ENCODE measurements around the gene PP2D1.
"Not testable (repeated sequence)": the region's sequence is repeated elsewhere in the genome, so short reads cannot be mapped to it uniquely, and the experiment has no call there.

Gene PP2D1

DNA sequence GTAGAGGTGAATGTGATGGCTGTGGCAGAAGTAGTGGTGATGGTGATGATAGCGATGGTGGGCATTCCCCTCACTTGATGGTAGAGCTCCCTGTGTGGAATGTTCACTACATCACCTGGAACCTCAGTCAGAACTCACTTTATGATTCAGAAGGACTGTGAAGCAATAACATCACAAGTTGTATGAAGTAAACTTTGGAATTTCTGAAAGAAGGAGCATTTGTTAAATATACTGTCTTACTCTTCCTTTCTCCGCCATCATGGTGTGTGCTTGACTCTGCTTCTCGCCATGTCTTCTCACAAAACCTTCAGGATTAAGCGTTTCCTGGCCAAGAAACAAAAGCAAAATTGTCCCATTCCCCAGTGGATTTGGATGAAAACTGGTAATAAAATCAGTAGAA is at the start of gene PP2D1:
Gene PP2D1, minus strand, starts transcription at position 101 of the 400 bp plus-strand sequence. CDS start 192 bp downstream, outside the sequence.
- DNase-seq, result no peak

DNA sequence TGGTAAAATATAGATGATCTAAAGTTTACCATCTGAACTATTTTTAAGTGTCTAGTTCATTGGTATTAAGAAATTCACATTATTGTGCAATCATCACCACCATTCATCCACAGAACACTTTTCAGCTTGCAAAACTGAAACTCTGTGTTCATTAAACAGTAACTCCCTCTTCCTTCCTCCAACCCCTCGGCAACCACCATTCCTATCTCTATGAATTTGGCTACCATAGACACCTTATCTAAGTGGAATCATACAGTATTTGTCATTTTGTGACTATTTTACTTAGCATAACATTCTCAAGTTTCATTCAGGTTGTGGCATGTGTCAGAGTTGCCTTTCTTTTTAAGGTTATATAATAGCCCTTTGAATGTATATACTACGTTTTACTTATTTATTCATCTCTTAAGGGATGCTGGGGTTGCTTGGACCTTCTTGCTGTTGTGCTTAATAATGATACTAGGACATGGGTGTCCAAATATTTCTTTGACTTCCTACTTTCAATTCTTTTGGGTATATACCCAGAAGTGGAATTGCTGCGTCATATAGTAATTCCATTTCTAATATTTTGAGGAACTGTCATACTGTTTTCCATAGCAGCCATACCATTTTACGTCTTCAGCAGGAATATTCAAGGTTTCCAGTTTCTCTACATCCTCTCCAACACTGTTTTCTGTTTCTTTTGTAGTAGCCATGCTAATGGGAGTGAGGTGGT is 49.1 kb upstream of the PP2D1 start:
- peak; percentile 40 for DNase-seq

GRCh38 chr3:20059929-20060328 is 47.9 kb upstream of the PP2D1 start:
- DNase-seq, result no peak

DNA sequence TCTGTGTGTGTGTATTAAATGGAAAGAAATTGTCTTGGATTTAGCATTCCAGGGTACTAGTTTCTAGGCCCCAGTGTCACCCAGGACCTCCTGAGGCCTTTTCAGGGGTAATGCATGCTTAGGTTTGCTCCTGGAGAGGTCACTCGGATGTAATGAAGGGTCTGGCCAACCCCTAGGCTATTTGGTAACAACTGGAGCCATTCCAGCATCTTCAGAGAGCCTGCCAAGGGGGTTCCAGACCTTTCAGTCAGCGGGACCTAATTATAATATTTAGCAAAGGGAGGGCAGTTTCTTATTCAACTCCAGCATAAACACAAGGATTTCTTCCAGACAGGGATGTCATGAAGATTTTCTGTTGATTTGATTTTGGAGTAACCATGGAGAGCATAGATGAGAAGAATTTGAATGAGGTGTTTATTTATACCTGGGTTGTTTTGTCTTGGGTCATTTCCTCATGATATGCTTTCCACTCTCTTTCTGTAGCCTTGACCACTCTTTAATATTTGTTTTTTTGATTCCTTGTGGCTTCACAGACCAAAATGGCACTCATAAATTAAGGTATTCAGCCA is 45.6 kb upstream of the PP2D1 start:
- no peak for DNase-seq

DNA sequence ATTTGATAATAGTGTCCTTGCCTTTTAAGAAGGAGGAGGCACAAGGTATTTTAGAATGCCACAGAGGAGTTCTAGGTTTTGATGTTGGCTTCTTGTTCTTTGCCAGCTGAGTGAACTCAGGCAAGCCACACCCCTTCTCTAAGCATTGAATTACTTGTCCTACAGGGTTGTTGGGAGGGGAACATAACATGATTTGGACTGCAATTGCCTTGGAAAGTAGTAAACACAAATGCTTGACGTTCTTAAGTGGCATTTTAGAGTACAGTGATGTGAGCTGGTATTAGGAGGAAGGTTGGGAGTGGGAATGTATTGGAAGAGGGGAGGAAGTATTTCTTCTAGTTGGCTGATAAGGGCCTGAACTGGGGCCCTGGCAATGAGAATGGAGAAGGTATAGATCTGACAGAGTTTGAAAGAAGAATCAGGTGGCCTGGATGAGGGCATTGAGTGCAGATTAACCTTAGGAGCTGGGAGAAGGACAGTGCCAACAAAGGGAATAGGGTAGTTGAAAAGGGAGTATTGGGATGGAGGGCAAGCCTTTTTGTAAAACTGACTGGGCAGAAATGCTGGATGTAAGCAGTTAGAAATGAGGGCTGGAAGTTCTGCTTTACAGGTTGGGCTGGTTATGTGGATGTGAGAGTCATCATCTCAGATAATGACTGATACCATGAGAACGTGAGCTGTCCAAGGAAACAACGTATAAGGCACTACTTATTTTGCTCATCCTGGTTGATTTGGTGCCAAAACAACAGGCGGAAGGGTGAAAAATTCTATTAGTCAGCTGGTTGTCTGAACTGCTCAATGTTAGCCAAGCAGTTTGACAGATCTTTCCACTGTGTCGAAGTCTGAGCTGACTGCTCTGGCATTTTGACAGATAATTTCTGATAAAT is 44.9 kb upstream of the PP2D1 start:
- DNase-seq, result peak; percentile 49

GRCh38 chr3:20055842-20056241 is 43.8 kb upstream of the PP2D1 start:
- no peak for DNase-seq

GRCh38 chr3:20055020-20055775 is 43.1 kb upstream of the PP2D1 start:
- DNase-seq, result peak; percentile 48

GRCh38 chr3:20054549-20054987 is 42.5 kb upstream of the PP2D1 start:
- peak; percentile 80 for DNase-seq

DNA sequence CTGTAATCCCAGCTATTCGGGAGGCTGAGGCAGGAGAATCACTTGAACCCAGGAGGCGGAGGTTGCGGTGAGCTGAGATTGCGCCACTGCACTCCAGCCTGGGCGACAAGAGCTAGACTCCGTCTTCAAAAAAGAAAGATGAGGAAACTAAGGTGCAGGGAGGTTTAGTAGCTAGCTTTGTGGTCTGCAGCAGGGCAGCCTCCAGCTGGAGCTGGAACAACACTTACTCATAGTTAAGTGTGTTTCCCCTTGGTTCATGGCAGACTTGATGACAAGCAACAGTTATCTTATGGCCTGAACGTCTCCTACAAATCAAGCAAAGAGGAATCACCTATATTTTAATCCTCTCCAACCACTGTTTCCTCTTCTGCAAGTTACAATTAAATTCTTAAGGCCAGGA is 40.8 kb upstream of the PP2D1 start:
- no peak for DNase-seq

DNA sequence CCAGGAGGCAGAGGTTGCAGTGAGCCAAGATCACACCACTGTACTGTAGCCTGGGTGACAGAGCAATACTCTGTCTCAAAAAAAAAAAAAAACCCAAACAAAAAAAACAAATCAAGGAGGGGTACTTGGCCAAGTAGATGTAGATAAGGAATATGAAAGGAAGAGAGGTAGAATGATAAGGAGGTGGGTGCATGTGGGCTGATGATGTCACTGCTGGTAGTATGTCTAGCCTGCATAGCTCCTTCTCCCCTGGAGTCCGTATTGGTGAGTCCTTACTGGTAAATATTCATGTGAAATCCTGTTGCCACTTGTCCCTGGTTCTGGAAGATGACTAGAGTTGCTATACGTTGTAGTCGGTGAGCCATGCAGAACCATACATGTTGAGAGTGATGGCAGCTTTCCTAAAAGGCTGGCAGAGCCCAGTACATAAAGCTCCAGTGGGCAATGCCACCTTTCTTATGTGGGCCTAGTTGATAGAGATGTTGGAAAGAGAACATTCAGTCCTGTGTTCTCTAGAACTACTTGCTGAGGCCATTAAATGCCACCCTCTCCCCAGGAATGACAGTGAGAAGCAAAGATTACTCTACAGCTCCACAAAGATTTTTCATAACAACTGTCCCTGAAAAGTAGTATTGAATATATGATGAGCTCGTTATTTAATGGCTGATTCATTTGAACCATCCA is 39.2 kb upstream of the PP2D1 start:
- DNase-seq, result no peak

DNA sequence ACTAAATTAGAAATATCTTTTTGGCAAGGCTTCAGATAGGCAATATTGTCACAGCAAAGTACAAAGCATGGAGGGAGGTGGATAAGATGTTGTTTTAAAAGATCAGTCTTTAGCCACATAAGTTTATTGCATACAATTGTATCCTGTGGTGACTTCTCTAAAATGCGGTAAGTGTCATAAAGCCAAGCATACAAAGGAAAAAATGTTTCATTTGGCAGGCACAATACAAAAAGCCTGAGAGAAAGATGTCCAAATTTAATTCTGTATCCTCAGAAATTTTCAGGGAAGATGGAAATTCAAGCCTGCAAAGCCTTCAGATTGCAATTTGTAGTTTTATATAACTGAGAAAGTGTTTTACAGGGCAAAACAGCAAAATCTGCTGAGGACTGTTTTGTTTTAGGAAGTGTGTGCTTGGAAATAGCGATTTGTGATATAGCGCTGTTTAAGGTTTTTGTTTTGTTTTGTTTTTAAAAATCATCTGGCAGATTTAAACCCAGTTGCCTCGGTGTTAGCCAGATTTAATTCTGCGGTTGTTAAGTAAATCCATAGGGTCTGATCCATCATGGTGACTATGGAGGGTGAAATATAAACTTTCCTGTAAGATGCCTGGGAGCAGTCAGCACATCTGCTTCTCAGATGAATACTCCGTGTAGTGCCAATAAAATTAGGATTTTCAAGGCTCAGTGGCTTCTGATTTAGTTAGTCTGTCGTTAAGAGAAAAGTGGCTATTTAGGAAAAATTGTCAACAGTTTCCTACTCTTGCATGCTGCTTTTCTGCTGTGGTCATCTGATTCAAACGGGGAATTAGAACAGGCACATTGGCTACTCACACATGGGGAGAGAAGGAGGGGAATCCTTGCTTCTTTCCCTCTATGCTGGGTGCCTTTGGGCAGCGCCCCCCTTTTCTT is 36.2 kb upstream of the PP2D1 start:
- DNase-seq, result no peak

DNA sequence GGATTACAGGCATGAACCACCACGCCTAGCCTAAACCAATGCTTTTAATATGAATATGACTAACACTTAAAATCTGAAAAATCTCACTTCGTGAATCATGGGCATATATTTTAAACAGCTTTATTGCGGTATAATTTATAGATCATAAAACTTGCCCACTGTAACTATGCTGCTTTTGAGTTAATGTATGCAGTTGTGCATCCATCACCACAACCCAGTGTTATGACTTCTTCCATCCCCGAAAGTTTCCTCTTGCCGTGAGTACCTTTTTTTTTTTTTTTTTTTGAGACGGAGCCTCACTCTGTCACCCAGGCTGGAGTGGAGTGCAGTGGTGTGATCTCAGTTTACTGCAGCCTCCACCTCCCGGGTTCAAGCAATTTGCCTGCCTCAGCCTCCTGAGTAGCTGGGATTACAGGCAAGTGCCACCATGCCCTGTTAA is 35.3 kb upstream of the PP2D1 start:
- no peak for DNase-seq

DNA sequence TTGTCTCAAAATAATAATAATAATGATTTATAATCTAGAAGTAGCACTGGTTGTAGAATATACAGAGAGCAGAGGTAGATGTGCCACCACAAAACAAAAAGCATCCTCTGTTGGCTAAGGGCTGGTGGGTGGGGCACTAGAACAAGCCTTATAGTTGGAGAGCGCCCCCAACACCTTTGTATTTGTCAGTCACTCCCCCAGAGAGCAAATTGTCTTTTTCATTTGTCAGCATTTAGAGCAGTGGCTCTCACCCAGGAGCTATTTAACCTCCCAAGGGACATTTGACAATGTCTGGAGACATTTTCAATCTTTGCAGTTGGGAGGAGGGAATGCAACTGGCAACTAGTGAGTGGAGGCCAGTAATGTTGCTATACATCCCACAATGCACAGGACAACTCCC is 34.5 kb upstream of the PP2D1 start:
- DNase-seq, result no peak

DNA sequence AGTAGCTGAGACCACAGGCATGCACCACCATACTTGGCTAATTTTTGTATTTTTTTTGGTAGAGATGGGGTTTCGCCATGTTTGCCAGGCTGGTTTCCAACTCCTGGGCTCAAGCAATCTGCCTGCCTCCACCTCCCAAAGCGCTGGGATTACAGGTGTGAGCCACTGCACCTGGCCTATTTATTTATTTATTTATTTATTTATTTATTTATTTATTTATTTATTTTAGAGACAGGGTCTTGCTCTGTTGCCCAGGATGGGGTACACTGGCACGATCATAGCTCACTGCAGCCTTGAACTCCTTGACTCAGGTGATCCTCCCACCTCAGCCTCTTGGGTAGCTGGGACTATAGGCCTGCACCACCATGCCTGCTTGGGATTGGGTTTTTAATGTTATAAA is 33.1 kb upstream of the PP2D1 start:
- not testable (repeated sequence) for DNase-seq

- no peak for DNase-seq
These were observed 31.8 kb upstream of the PP2D1 start for GRCh38 chr3:20043825-20044224.

DNA sequence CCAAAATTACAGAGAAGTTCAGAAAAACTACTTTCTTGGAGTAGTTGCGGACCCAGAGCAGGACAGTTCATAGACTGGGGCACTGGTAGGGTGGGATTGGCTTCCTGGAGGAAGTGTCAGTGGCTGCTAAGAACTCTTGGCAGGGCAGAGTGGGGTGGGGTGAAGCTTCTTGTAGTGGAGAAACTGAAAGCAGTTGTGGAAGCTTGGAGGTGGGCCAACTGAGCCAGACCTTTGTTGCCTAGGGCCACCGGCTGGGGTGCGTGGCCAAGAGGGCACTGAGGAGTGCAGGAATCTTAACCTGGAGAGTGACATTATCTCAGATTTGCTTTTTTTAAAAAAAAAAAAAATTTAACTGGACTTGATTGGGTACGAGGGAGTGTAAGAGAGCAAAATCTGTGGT is 31.3 kb upstream of the PP2D1 start:
- DNase-seq, result peak; percentile 52

DNA sequence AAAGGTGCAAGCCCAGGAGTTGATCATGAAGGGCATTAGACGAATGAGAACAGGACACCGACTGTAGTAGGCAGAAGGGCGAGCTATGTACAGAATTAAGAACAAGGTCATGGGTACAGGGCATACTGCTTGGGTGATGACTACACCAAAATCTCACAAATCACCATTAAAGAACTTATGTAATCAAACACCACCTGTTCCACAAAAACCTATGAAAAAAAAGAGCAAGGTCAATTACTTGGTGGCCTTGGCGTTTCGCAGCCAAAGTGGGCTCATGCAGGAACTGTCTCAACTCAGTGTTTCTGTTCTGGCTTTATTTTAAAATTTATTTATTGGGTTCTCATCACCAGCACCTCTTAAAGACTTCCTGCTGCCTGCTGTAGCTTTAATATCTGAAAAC is 30.3 kb upstream of the PP2D1 start:
- DNase-seq, result no peak

- peak; percentile 87 for DNase-seq
These were observed 29.2 kb upstream of the PP2D1 start for GRCh38 chr3:20041197-20041780.

DNA sequence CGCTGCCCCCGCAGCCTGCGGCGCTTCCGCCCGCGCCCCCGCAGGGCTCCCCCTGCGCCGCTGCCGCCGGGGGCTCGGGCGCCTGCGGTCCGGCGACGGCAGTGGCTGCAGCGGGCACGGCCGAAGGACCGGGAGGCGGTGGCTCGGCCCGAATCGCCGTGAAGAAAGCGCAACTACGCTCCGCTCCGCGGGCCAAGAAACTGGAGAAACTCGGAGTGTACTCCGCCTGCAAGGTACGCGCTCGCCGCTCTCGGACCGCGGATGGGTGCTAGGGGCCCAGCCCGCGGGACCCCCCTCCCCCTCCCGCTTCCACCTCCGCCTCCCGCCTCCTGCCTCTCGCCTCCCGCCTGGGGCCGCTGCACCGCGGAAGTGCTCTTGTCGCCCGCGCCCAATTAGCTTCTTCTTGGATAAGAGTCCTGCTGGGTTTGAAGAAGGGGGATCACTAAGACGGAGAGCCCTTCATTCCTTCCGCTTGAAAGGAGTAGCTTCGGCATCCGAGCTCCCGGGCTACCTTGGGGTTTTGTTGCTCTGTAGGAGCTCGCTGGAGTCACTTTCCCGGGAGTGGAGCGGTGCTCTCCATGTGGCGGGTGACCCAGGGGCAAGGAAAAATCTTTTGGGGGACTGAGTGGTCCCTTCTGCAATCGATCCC is 28.6 kb upstream of the PP2D1 start:
- DNase-seq, result peak; percentile 77
